Gastrocnemius medialis (tissue), 4 donors: Measurements from ENCODE around the gene MBD5.

ENCODE experiments used
- POLR2A ChIP-seq, 2 donors: fragments of 450-650 bp; IDR thresholded peaks; one replicate each; pipeline ENCODE4 v1.6.1; 2017; ENCODE audit warnings: antibody characterized with exemption in 2 of 2, mild to moderate bottlenecking in 2 of 2, moderate library complexity in 2 of 2
- TF ChIP-seq, protein P1 (sequence below), 5 experiments: fragments of 450-650 bp in 3 of 5; fragments of 200-600 bp in 2 of 5; sonication (generic) in 2 of 5; IDR thresholded peaks in 4 of 5; conservative IDR thresholded peaks in 1 of 5; 1 replicate in 4 of 5; 2 replicates in 1 of 5; pipeline ENCODE4 v1.5.1; 2016 to 2019; ENCODE audit warnings: antibody characterized with exemption in 5 of 5, mild to moderate bottlenecking in 3 of 5, moderate library complexity in 3 of 5

- TF ChIP-seq, protein P1, sequence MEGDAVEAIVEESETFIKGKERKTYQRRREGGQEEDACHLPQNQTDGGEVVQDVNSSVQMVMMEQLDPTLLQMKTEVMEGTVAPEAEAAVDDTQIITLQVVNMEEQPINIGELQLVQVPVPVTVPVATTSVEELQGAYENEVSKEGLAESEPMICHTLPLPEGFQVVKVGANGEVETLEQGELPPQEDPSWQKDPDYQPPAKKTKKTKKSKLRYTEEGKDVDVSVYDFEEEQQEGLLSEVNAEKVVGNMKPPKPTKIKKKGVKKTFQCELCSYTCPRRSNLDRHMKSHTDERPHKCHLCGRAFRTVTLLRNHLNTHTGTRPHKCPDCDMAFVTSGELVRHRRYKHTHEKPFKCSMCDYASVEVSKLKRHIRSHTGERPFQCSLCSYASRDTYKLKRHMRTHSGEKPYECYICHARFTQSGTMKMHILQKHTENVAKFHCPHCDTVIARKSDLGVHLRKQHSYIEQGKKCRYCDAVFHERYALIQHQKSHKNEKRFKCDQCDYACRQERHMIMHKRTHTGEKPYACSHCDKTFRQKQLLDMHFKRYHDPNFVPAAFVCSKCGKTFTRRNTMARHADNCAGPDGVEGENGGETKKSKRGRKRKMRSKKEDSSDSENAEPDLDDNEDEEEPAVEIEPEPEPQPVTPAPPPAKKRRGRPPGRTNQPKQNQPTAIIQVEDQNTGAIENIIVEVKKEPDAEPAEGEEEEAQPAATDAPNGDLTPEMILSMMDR (IDR thresholded peaks at IDR 0.05 in 4 of 5, conservative IDR thresholded peaks at IDR 0.05 in 1 of 5): no peak
- TF ChIP-seq POLR2A (IDR thresholded peaks at IDR 0.05): no peak
These were observed 213.3 kb downstream of the MBD5 start for GRCh38 chr2:148234143-148234542.
